ENCODE data around the gene LTB4R2.

GRCh38 chr14:24312736-24313507, 3.0 kb downstream of the LTB4R2 start:
- TF ChIP-seq CTCF (IDR thresholded peaks at IDR 0.05; ENCODE audit: low read depth, low read length) (no peak), EZH2phosphoT487 (IDR thresholded peaks at IDR 0.05; ENCODE audit: low read depth) (no peak)
